OCI-LY7 (cell line): ENCODE data around the gene TECTA. TPM values are rescaled to one million over a fixed set of nuclear protein-coding genes. Genes with fewer than 3 reads are reported as not detected.

Source experiments
- BruUV-seq: library from RNA; stranded (reverse); fragments of 400-500 nt; replicated peaks from 2 replicates; lab custom pipeline; 2021; lab: Mats Ljungman, UMichigan
- CTCF ChIA-PET: fragments of 300-600 bp; sonication (Branson Sonifier 250); formaldehyde crosslinking; loops from one replicate; lab custom pipeline; 2022; ENCODE audit warnings: antibody characterized with exemption; ENCODE audit not compliant: unreplicated experiment; lab: Charles Lee
- POLR2A ChIA-PET: fragments of 300-600 bp; sonication (Branson Sonifier 250); formaldehyde crosslinking; loops from one replicate; lab custom pipeline; 2022; ENCODE audit warnings: antibody characterized with exemption; lab: Charles Lee
- DNase-seq: peaks from one replicate; pipeline ENCODE4 v3.0.0-alpha.2; 2015; ENCODE audit warnings: low spot score
- H2AFZ ChIP-seq: fragments of 200-600 bp; sonication (generic), shearing (Covaris generic); 2 replicates; pipeline ENCODE4 v1.6.1; 2014; ENCODE audit warnings: mild to moderate bottlenecking, antibody characterized with exemption, low read length, moderate library complexity
- H3K27ac ChIP-seq: fragments of 200-600 bp; sonication (generic); 2 replicates; pipeline ENCODE4 v1.5.1; 2014; ENCODE audit warnings: mixed run types, low read depth, mild to moderate bottlenecking, moderate library complexity, low read length, inconsistent platforms; ENCODE audit not compliant: poor library complexity, severe bottlenecking
- H3K36me3 ChIP-seq: fragments of 200-600 bp; sonication (generic); 2 replicates; pipeline ENCODE4 v1.6.1; 2014; ENCODE audit warnings: mild to moderate bottlenecking, antibody characterized with exemption, low read length, moderate library complexity, mixed read lengths; ENCODE audit not compliant: insufficient read depth
- H3K4me1 ChIP-seq: fragments of 200-600 bp; sonication (generic); 2 replicates; pipeline ENCODE4 v1.5.1; 2014; ENCODE audit warnings: mild to moderate bottlenecking, low read length; ENCODE audit not compliant: insufficient read depth, poor library complexity, severe bottlenecking
- H3K4me2 ChIP-seq: fragments of 200-600 bp; sonication (generic); 2 replicates; pipeline ENCODE4 v1.6.1; 2014; ENCODE audit warnings: mild to moderate bottlenecking, low read length
- H3K4me3 ChIP-seq: fragments of 200-600 bp; sonication (generic); 2 replicates; pipeline ENCODE4 v1.5.1; 2014; ENCODE audit warnings: mild to moderate bottlenecking, low read depth, low read length; ENCODE audit not compliant: poor library complexity, severe bottlenecking
- H3K79me2 ChIP-seq: fragments of 200-600 bp; sonication (generic); 2 replicates; pipeline ENCODE4 v1.6.1; 2016; ENCODE audit warnings: low read depth, mild to moderate bottlenecking, low read length, moderate library complexity, mixed read lengths; ENCODE audit not compliant: insufficient read depth
- H3K9me2 ChIP-seq: fragments of 200-600 bp; sonication (generic); 2 replicates; pipeline ENCODE4 v1.6.1; 2016; ENCODE audit warnings: mild to moderate bottlenecking, low read length, mixed read lengths; ENCODE audit not compliant: insufficient read depth
- H3K9me3 ChIP-seq: fragments of 200-600 bp; sonication (generic); 2 replicates; pipeline ENCODE4 v1.6.1; 2014; ENCODE audit warnings: mild to moderate bottlenecking, mixed run types, low read length, mixed read lengths
- H4K20me1 ChIP-seq: fragments of 200-600 bp; sonication (generic); 2 replicates; pipeline ENCODE4 v1.6.1; 2014; ENCODE audit warnings: mild to moderate bottlenecking, antibody characterized with exemption, low read length, moderate library complexity, mixed read lengths; ENCODE audit not compliant: insufficient read depth
- CTCF ChIP-seq: fragments of 200-600 bp; sonication (generic); conservative IDR thresholded peaks from 2 replicates; pipeline ENCODE4 v1.5.1; 2014; ENCODE audit warnings: mild to moderate bottlenecking, antibody characterized with exemption, low read length, moderate library complexity, mixed read lengths
- EZH2phosphoT487 ChIP-seq: fragments of 200-600 bp; sonication (generic); IDR thresholded peaks from 2 replicates; pipeline ENCODE4 v1.6.1; 2018; ENCODE audit warnings: low read depth, borderline replicate concordance, mild to moderate bottlenecking, mixed run types, antibody characterized with exemption, low read length, moderate library complexity, mixed read lengths
- intact Hi-C: fragments of 100-400 bp; cut with micrococcal nuclease; formaldehyde crosslinking; loops from one replicate; pipeline ENCODE4 v1.10.0; 2022; ENCODE audit not compliant: unreplicated experiment
- total RNA-seq, 2 experiments: library from RNA; depleted of rRNA in 1 of 2; stranded (reverse); fragments of >200 nt in 1 of 2; shearing (Covaris generic) in 1 of 2; gene quantifications; 2 replicates each; pipeline ENCODE4 v1.2.3, GENCODE V29; 2014 to 2022

The TECTA gene
- total RNA-seq, 2 experiments from 2014 or later = 0.32 to 0.48 TPM

- no peak for DNase-seq
- H3K4me1 ChIP-seq = no peaks in the 10 kb centered on the region
- H2AFZ ChIP-seq = no peak overlapping the region
- no peaks in the 10 kb centered on the region for H4K20me1 ChIP-seq
- TF ChIP-seq EZH2phosphoT487 = no peak
- no peak for TF ChIP-seq CTCF
- no peaks in the 10 kb centered on the region for H3K36me3 ChIP-seq
- ChIA-PET POLR2A (interaction anchor here (0.7 to 0.8 kb wide), 2 partner anchors 8 to 1164 kb away, joined by 3 to 4 read pairs; partner anchors contain the start of gene TECTA), CTCF (no interaction called here)
- H3K79me2 ChIP-seq = no peaks in the 10 kb centered on the region
- intact Hi-C loops = no loop called here
- no peaks in the 10 kb centered on the region for H3K9me2 ChIP-seq
- no peaks in the 10 kb centered on the region for H3K9me3 ChIP-seq
- no peak overlapping the region for H3K4me2 ChIP-seq
- no peak overlapping the region for H3K27ac ChIP-seq
- BruUV-seq = no TSS peak
- no peak overlapping the region for H3K4me3 ChIP-seq
Measured at GRCh38 chr11:121109471-121109870, 8.4 kb downstream of the TECTA start.

- Histone ChIP-seq H3K79me2 (no peaks in the 10 kb centered on the region), H3K4me1 (no peaks in the 10 kb centered on the region), H3K9me3 (no peaks in the 10 kb centered on the region), H3K4me3 (no peak overlapping the region), H4K20me1 (no peaks in the 10 kb centered on the region), H3K9me2 (no peaks in the 10 kb centered on the region), H3K36me3 (no peaks in the 10 kb centered on the region), H3K4me2 (no peak overlapping the region), H3K27ac (no peak overlapping the region), H2AFZ (no peak overlapping the region)
- no peak for DNase-seq
- POLR2A ChIA-PET = interaction anchor here (0.7 to 0.8 kb wide), 2 partner anchors 9 to 1164 kb away, joined by 3 to 4 read pairs; partner anchors contain the start of gene TECTA
- CTCF ChIA-PET = no interaction called here
- intact Hi-C loops = loop anchor here (5.0 to 10.0 kb wide), 2 partner anchors 155 to 603 kb away; no protein-coding TSS in a partner anchor
- no peak for TF ChIP-seq EZH2phosphoT487
- TF ChIP-seq CTCF = no peak
- no TSS peak for BruUV-seq
Measured at GRCh38 chr11:121109916-121110586, 9.0 kb downstream of the TECTA start.
